ENCODE results near the gene IL32. TPM values are rescaled to one million over a fixed set of nuclear protein-coding genes. Genes with fewer than 3 reads are reported as not detected.

IL32 gene
- total RNA-seq, 1 donor from 2014 or later = 1.7 TPM

- no peak for TF ChIP-seq CTCF (IDR thresholded peaks at IDR 0.05; ENCODE audit: unreplicated experiment)
- Mint-ChIP-seq H3K4me3 (ENCODE audit: unreplicated experiment) (peak overlapping the region; percentile 42), H3K27ac (ENCODE audit: unreplicated experiment) (no peak overlapping the region), H3K36me3 (ENCODE audit: low read depth, unreplicated experiment) (peaks cover 6% of the 10 kb centered on the region), H3K27me3 (ENCODE audit: unreplicated experiment) (peaks cover 23% of the 10 kb centered on the region), H3K4me1 (ENCODE audit: unreplicated experiment) (peaks cover 24% of the 10 kb centered on the region), H3K9me3 (ENCODE audit: unreplicated experiment) (no peaks in the 10 kb centered on the region)
- DNase-seq (ENCODE audit: low spot score) = peak; percentile 61
These were observed 43.2 kb upstream of the IL32 start for GRCh38 chr16:3022208-3022683.

- H3K9me3 Mint-ChIP-seq (ENCODE audit: unreplicated experiment) = no peaks in the 10 kb centered on the region
- no peak overlapping the region for H3K27ac Mint-ChIP-seq (ENCODE audit: unreplicated experiment)
- no peak for TF ChIP-seq CTCF (IDR thresholded peaks at IDR 0.05; ENCODE audit: unreplicated experiment)
- peaks cover 23% of the 10 kb centered on the region for H3K27me3 Mint-ChIP-seq (ENCODE audit: unreplicated experiment)
- H3K36me3 Mint-ChIP-seq (ENCODE audit: low read depth, unreplicated experiment) = peaks cover 6% of the 10 kb centered on the region
- peaks cover 24% of the 10 kb centered on the region for H3K4me1 Mint-ChIP-seq (ENCODE audit: unreplicated experiment)
- peak overlapping the region; percentile 84 for H3K4me3 Mint-ChIP-seq (ENCODE audit: unreplicated experiment)
- no peak for DNase-seq (ENCODE audit: low spot score)
These were observed 42.6 kb upstream of the IL32 start for GRCh38 chr16:3022684-3023414.

- DNase-seq (ENCODE audit: low spot score) = no peak
- H3K4me3 Mint-ChIP-seq (ENCODE audit: unreplicated experiment) = peak overlapping the region; percentile 91
These were observed 42.1 kb upstream of the IL32 start for GRCh38 chr16:3023415-3023668.

GRCh38 chr16:3023669-3024478 lies 41.6 kb upstream of the IL32 start, which contains the start of the genes HCFC1R1 and THOC6:
TSS of gene HCFC1R1 (minus strand) at chr16:3023942. CDS start at chr16:3023941, 1 bp downstream.
TSS of gene THOC6 (plus strand) at chr16:3024035. CDS start at chr16:3024327, 292 bp downstream.
- H3K9me3 Mint-ChIP-seq (ENCODE audit: unreplicated experiment) = no peaks in the 10 kb centered on the region
- DNase-seq (ENCODE audit: low spot score) = peak; percentile 92

More at GRCh38 chr16:3023415-3023668, 42.1 kb upstream of the IL32 start:
- TF ChIP-seq CTCF (IDR thresholded peaks at IDR 0.05; ENCODE audit: unreplicated experiment) = no peak
- no peak overlapping the region for H3K27ac Mint-ChIP-seq (ENCODE audit: unreplicated experiment)
- H3K4me1 Mint-ChIP-seq (ENCODE audit: unreplicated experiment) = peaks cover 24% of the 10 kb centered on the region
- H3K27me3 Mint-ChIP-seq (ENCODE audit: unreplicated experiment) = peaks cover 23% of the 10 kb centered on the region
- peaks cover 6% of the 10 kb centered on the region for H3K36me3 Mint-ChIP-seq (ENCODE audit: low read depth, unreplicated experiment)
- H3K9me3 Mint-ChIP-seq (ENCODE audit: unreplicated experiment) = no peaks in the 10 kb centered on the region

More at GRCh38 chr16:3023669-3024478, 41.6 kb upstream of the IL32 start, which contains the start of the genes HCFC1R1 and THOC6:
- H3K4me1 Mint-ChIP-seq (ENCODE audit: unreplicated experiment) = peaks cover 24% of the 10 kb centered on the region
- peaks cover 6% of the 10 kb centered on the region for H3K36me3 Mint-ChIP-seq (ENCODE audit: low read depth, unreplicated experiment)
- H3K4me3 Mint-ChIP-seq (ENCODE audit: unreplicated experiment) = peak within 1 kb of the TSS; percentile 91
- TF ChIP-seq CTCF (IDR thresholded peaks at IDR 0.05; ENCODE audit: unreplicated experiment) = no peak
- H3K27me3 Mint-ChIP-seq (ENCODE audit: unreplicated experiment) = peaks cover 23% of the 10 kb centered on the region
- peak within 1 kb of the TSS; percentile 88 for H3K27ac Mint-ChIP-seq (ENCODE audit: unreplicated experiment)

Measured in endothelial cell (in vitro differentiated cells).